Upper lobe of left lung (tissue), 4 donors: Measurements from ENCODE around the gene MAPK8.

ENCODE experiments used
- CTCF ChIP-seq, 6 experiments: fragments of 450-650 bp in 4 of 6; fragments of 200-600 bp in 2 of 6; sonication (generic) in 2 of 6; IDR thresholded peaks; one replicate each; pipeline ENCODE4 v1.5.1; 2016 to 2019; ENCODE audit warnings: antibody characterized with exemption in 6 of 6
- POLR2A ChIP-seq, 4 donors: fragments of 450-650 bp; IDR thresholded peaks; one replicate each; pipeline ENCODE4 v1.5.1; 2016 to 2017; ENCODE audit warnings: antibody characterized with exemption in 4 of 4, mild to moderate bottlenecking in 2 of 4

- TF ChIP-seq CTCF (IDR thresholded peaks at IDR 0.05) (no peak), POLR2A (IDR thresholded peaks at IDR 0.05) (no peak)
These were observed 117.4 kb downstream of the MAPK8 start for GRCh38 chr10:48423884-48424283.
